ENCODE measurements around the gene FLYWCH1. TPM values are rescaled to one million over a fixed set of nuclear protein-coding genes. Genes with fewer than 3 reads are reported as not detected.

FLYWCH1 gene
- total and polyA plus RNA-seq, 9 of the 15 experiments (the other 6 are each of a cell fraction or from before 2014, with no cell fraction given), result 0.18 to 33.6 (median 11.3) TPM

- no peak for TF ChIP-seq ZBTB34 (CRISPR knock-in tag; IDR thresholded peaks at IDR 0.05)
- no peak for TF ChIP-seq CBX8 (IDR thresholded peaks at IDR 0.05; ENCODE audit: borderline replicate concordance, extremely low read depth, low read depth, low read length, poor library complexity, severe bottlenecking)
- TF ChIP-seq GATAD2B (IDR thresholded peaks at IDR 0.05; ENCODE audit: borderline replicate concordance), result no peak; the same call in 1 of the 2 replicates
- peak; percentile 53 for TF ChIP-seq ZNF384 (IDR thresholded peaks at IDR 0.05; ENCODE audit: low read depth, low read length)
- TF ChIP-seq BRCA1 (IDR thresholded peaks at IDR 0.05), result no peak
- no peak for TF ChIP-seq BRCA1 (CRISPR knock-in tag; IDR thresholded peaks at IDR 0.05)
- TF ChIP-seq NR2F6 (CRISPR knock-in tag; IDR thresholded peaks at IDR 0.05), result no peak
- no peak for TF ChIP-seq NFE2 (IDR thresholded peaks at IDR 0.05; ENCODE audit: low read depth)
- TF ChIP-seq REST (IDR thresholded peaks at IDR 0.05; ENCODE audit: borderline replicate concordance), result no peak
- TF ChIP-seq REST (CRISPR knock-in tag; IDR thresholded peaks at IDR 0.05; ENCODE audit: low read depth), result 0 out of 2 replicates have a peak, but pooled peaks have one; percentile 59
- TF ChIP-seq TCF3 (CRISPR knock-in tag; IDR thresholded peaks at IDR 0.05), result no peak
Measured at GRCh38 chr16:2980227-2981176, 68.8 kb downstream of the FLYWCH1 start, which contains the start of gene PKMYT1 (continued).

Data from K562 (cell line).